ENCODE measurements around the gene KEL.

DNA sequence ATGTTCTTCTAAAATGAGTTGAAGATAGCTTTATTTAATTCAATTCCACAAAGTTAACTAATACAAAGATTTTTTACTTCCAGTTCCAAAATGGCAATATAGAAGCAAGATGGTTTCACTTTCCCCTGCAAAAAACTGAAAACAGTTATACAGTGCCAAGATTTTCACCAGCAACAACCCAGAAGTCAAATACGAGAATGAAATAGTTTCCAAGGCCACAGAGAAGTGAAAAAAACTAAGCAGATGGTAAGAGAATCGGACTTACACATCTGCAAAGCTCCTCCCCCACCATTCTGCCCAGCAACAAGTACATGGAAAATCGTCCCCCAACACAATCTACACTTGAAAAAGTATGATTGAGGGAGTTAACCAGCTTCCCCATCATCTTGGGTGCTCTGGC, 30.3 kb upstream of the KEL start:
- no peak for TF ChIP-seq GATA2 (IDR thresholded peaks at IDR 0.05; ENCODE audit: low read depth, low read length)
- no peak for TF ChIP-seq GATA3 (IDR thresholded peaks at IDR 0.05; ENCODE audit: low read depth, low read length)

Measured in SH-SY5Y (cell line).